Smooth muscle cell (in vitro differentiated cells): ENCODE results near the gene CASR. TPM values are rescaled to one million over a fixed set of nuclear protein-coding genes. Genes with fewer than 3 reads are reported as not detected.
"Not testable (repeated sequence)": the region's sequence is repeated elsewhere in the genome, so short reads cannot be mapped to it uniquely, and the experiment has no call there.

Experiments
- DNase-seq: peaks from one replicate; lab custom pipeline; 2025; ENCODE audit not compliant: unreplicated experiment; lab: John Stamatoyannopoulos, UW
- H2AFZ ChIP-seq: fragments of 200-600 bp; sonication (generic); 2 replicates; pipeline ENCODE4 v1.6.0; 2016; ENCODE audit warnings: antibody characterized with exemption, low read depth, mild to moderate bottlenecking
- H3F3A ChIP-seq: fragments of 200-600 bp; sonication (generic); 2 replicates; pipeline ENCODE4 v1.6.0; 2017; ENCODE audit warnings: antibody characterized with exemption, low read depth
- H3K27ac ChIP-seq: fragments of 200-600 bp; sonication (generic); 2 replicates; pipeline ENCODE4 v1.5.1; 2016; ENCODE audit warnings: low read depth, mild to moderate bottlenecking
- H3K27me3 ChIP-seq: fragments of 200-600 bp; sonication (generic); 2 replicates; pipeline ENCODE4 v1.6.1; 2016; ENCODE audit warnings: low read depth, mild to moderate bottlenecking
- H3K36me3 ChIP-seq: fragments of 200-600 bp; sonication (generic); 2 replicates; pipeline ENCODE4 v1.5.1; 2016; ENCODE audit warnings: low read depth
- H3K4me1 ChIP-seq: fragments of 200-600 bp; sonication (generic); 2 replicates; pipeline ENCODE4 v1.5.1; 2016; ENCODE audit warnings: low read depth
- H3K4me2 ChIP-seq: fragments of 200-600 bp; sonication (generic); 2 replicates; pipeline ENCODE4 v1.6.0; 2016; ENCODE audit warnings: mild to moderate bottlenecking
- H3K4me3 ChIP-seq: fragments of 200-600 bp; sonication (generic); 2 replicates; pipeline ENCODE4 v1.5.1; 2016; ENCODE audit warnings: mild to moderate bottlenecking
- H3K79me2 ChIP-seq: fragments of 200-600 bp; sonication (generic); 2 replicates; pipeline ENCODE4 v1.6.0; 2016; ENCODE audit warnings: low read depth, mild to moderate bottlenecking
- H3K9ac ChIP-seq: fragments of 200-600 bp; sonication (generic); 2 replicates; pipeline ENCODE4 v1.6.0; 2016; ENCODE audit warnings: low read depth
- H3K9me3 ChIP-seq: fragments of 200-600 bp; sonication (generic); replicated peaks from 2 replicates; pipeline ENCODE4 v1.5.1; 2016; ENCODE audit warnings: low read depth
- H4K20me1 ChIP-seq: fragments of 200-600 bp; sonication (generic); 2 replicates; pipeline ENCODE4 v1.6.0; 2016; ENCODE audit warnings: low read depth
- WGBS: methylation state at CpG from one replicate; pipeline ENCODE4 v1.1.7; 2016; ENCODE audit warnings: low lambda C conversion rate; 5-methylcytosine and 5-hydroxymethylcytosine counted together
- polyA plus RNA-seq: library from polyadenylated mRNA; unstranded; fragments of >200 nt; fragmentation: Nextera tagmentation; extraction: Ambion mirVana; gene quantifications from 2 replicates; pipeline ENCODE4 v1.2.1, GENCODE V29; 2016
- total RNA-seq: library from RNA; depleted of rRNA; stranded (reverse); fragments of >200 nt; gene quantifications from 2 replicates; pipeline ENCODE4 v1.2.3, GENCODE V29; 2014
- TF ChIP-seq, protein P1 (sequence below): fragments of 200-600 bp; sonication (generic); IDR thresholded peaks from 2 replicates; pipeline ENCODE4 v1.5.1; 2017; ENCODE audit warnings: borderline replicate concordance, mild to moderate bottlenecking, antibody characterized with exemption; ENCODE audit not compliant: insufficient read depth, poor library complexity, severe bottlenecking

The CASR gene
- total and polyA plus RNA-seq, 2 experiments from 2014 or later, result not detected

DNA sequence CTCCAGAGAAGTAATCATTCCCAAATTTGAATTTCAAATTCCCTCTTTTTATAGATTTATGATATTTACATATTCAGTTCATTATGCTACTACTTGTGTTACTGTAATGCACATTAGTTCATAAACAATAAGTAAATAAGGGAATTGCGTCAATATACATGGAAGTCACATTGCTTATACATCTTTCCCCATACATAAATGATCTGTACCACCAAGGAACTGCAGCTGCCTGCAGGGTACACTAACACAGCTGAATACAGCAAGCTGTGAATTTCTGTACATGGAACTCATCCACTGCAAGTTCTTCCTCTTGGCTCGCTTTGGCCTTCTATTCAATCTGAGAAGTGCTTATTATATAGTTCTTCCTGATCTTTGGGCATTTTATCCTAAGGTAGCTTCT is 15.5 kb downstream of the CASR start:
- H4K20me1 ChIP-seq, result no peaks in the 10 kb centered on the region
- no peaks in the 10 kb centered on the region for H3K4me1 ChIP-seq
- no peak overlapping the region for H3K27ac ChIP-seq
- H3K4me3 ChIP-seq, result no peak overlapping the region
- DNase-seq, result no peak
- no peak overlapping the region for H2AFZ ChIP-seq
- H3K9ac ChIP-seq, result no peak overlapping the region
- no peaks in the 10 kb centered on the region for H3K27me3 ChIP-seq
- TF ChIP-seq, protein P1, sequence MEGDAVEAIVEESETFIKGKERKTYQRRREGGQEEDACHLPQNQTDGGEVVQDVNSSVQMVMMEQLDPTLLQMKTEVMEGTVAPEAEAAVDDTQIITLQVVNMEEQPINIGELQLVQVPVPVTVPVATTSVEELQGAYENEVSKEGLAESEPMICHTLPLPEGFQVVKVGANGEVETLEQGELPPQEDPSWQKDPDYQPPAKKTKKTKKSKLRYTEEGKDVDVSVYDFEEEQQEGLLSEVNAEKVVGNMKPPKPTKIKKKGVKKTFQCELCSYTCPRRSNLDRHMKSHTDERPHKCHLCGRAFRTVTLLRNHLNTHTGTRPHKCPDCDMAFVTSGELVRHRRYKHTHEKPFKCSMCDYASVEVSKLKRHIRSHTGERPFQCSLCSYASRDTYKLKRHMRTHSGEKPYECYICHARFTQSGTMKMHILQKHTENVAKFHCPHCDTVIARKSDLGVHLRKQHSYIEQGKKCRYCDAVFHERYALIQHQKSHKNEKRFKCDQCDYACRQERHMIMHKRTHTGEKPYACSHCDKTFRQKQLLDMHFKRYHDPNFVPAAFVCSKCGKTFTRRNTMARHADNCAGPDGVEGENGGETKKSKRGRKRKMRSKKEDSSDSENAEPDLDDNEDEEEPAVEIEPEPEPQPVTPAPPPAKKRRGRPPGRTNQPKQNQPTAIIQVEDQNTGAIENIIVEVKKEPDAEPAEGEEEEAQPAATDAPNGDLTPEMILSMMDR, result no peak
- H3K79me2 ChIP-seq, result no peaks in the 10 kb centered on the region
- 76% methylated on average over 2 of the region's 2 CpGs for WGBS
- no peaks in the 10 kb centered on the region for H3F3A ChIP-seq
- H3K36me3 ChIP-seq, result no peaks in the 10 kb centered on the region
- H3K9me3 ChIP-seq, result no peaks in the 10 kb centered on the region
- no peak overlapping the region for H3K4me2 ChIP-seq

DNA sequence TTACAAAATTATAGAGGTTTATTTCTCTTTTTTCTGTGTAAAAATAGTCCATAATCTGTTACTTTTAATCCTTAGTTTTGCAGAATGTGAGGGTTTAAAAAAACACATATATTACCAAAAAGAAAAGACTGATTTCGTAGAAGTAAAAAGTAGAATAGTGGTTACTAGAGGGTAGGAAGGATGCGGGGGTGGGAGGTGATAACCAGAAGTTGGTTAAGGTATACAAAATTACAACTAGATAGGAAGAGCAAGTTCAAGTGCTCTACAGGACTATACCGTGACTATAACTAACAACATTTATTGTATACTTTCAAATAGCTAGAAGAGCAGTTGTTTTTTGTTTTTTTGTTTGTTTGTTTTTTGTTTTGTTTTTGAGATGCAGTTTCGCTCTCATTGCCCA is 16.1 kb downstream of the CASR start:
- no peaks in the 10 kb centered on the region for H3K4me1 ChIP-seq
- no peak overlapping the region for H3K27ac ChIP-seq
- no peaks in the 10 kb centered on the region for H3F3A ChIP-seq
- H3K36me3 ChIP-seq, result no peaks in the 10 kb centered on the region
- no peaks in the 10 kb centered on the region for H4K20me1 ChIP-seq
- no peak overlapping the region for H2AFZ ChIP-seq
- no peaks in the 10 kb centered on the region for H3K79me2 ChIP-seq
- H3K9ac ChIP-seq, result no peak overlapping the region
- no peaks in the 10 kb centered on the region for H3K27me3 ChIP-seq
- TF ChIP-seq, protein P1, result no peak
- no peaks in the 10 kb centered on the region for H3K9me3 ChIP-seq
- WGBS, result 91% methylated on average over 4 of the region's 4 CpGs
- no peak overlapping the region for H3K4me2 ChIP-seq
- H3K4me3 ChIP-seq, result no peak overlapping the region
- DNase-seq, result no peak

DNA sequence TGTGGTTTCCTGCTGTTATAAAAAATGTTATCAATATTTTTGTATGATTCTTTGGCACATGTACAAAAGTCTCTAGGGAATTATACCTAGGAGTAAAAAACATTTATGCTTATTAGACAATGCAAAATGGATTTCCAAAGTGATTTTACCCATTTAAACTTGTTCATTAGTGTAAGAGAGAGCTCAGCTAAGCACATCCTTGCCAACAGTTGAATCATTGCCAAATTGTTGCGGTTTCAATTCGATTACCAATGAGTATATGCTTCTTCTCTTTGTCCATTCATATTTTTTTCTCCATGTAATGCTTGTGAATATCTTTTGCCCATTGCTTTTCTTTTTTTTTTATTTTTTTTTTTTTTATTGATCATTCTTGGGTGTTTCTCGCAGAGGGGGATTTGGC is 17.2 kb downstream of the CASR start:
- Histone ChIP-seq H3K9me3 (no peaks in the 10 kb centered on the region), H3K36me3 (no peaks in the 10 kb centered on the region), H4K20me1 (no peaks in the 10 kb centered on the region), H3K4me1 (no peaks in the 10 kb centered on the region), H3K27ac (no peak overlapping the region), H3F3A (no peaks in the 10 kb centered on the region), H3K27me3 (no peaks in the 10 kb centered on the region), H3K4me3 (no peak overlapping the region), H2AFZ (no peak overlapping the region), H3K79me2 (no peaks in the 10 kb centered on the region), H3K9ac (no peak overlapping the region), H3K4me2 (no peak overlapping the region)
- 62% methylated on average over 2 of the region's 3 CpGs for WGBS
- TF ChIP-seq, protein P1, result no peak
- DNase-seq, result no peak

DNA sequence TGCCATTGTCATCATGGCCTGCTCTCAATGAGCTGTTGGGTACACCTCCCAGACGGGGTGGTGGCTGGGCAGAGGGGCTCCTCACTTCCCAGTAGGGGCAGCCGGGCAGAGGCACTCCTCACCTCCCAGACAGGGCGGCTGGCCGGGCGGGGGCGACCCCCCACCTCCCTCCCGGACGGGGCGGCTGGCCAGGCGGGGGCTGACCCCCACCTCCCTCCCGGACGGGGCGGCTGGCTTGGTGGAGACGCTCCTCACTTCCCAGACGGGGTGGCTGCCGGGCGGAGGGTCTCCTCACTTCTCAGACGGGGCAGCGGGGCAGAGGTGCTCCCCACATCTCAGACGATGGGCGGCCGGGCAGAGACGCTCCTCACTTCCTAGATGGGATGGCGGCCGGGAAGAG is 18.0 kb downstream of the CASR start:
- H3K4me1 ChIP-seq, H4K20me1 ChIP-seq, H3K27ac ChIP-seq, DNase-seq, H3K79me2 ChIP-seq, H3K9me3 ChIP-seq, H3K36me3 ChIP-seq, H3K9ac ChIP-seq, H3K27me3 ChIP-seq, H2AFZ ChIP-seq, H3F3A ChIP-seq, H3K4me3 ChIP-seq, H3K4me2 ChIP-seq: not testable (repeated sequence)
- 98% methylated on average over 10 of the region's 25 CpGs for WGBS
